Measurements from ENCODE around the gene YIPF3. TPM values are rescaled to one million over a fixed set of nuclear protein-coding genes. Genes with fewer than 3 reads are reported as not detected.

Gene YIPF3
- polyA plus RNA-seq, 4 donors, result 49.0 to 121 (median 71.8) TPM

DNA sequence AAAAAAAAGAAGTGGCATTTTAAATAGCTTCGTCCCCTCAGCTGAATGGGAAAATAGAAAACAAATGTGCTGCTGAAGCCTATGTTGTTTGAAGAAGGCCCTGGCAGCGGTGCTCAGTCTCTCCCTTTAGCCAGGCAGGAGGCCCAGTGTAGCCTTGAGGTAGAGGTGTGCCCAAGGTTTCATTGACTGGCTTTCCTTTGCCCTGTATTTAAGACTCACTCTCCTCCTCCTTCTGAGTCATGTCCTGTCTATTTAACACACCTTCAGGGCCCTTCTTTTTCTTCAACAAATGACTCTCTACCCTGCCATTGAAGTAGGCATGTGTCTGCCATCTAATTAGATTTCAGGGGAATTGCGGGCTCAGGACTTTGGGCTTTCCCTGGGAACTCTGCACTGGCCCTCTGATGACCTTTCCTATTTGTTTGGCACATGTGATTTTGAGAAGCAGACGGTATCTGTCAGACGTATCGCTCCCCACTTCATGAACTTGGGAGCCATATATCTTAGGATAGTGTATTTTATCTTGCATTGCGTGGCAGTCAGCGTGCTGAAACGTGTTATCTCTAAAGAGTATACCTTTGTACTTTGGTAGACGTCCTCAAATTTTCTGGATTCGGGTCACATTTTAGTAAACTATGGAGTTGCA lies 35.0 kb downstream of the YIPF3 start:
- peak; percentile 78 to 80 for DNase-seq
- peaks cover 0 to 28% (median 15%) of the 10 kb centered on the region in 3 donors for H3K4me1 ChIP-seq (ENCODE audit: control insufficient read depth in 3 of 3, insufficient read depth in 2 of 3, low read depth in 1 of 3, low read length in 2 of 3)
- H3K27me3 ChIP-seq (ENCODE audit: control insufficient read depth in 3 of 3, insufficient read depth in 3 of 3, low read length in 3 of 3), result no peaks in the 10 kb centered on the region
- no peak overlapping the region for H3K4me3 ChIP-seq (ENCODE audit: low read depth in 1 of 3, low read length in 3 of 3)
- H3K36me3 ChIP-seq (ENCODE audit: control insufficient read depth in 3 of 3, insufficient read depth in 2 of 3, low read depth in 1 of 3, low read length in 3 of 3), result peaks cover 0 to 12% (median 0%) of the 10 kb centered on the region in 3 donors
- no peaks in the 10 kb centered on the region for H3K9me3 ChIP-seq (ENCODE audit: control insufficient read depth in 2 of 2, insufficient read depth in 1 of 2, low read depth in 1 of 2, low read length in 1 of 2)
- WGBS, 3 donors, result 40 to 70% (median 41%) methylated on average over 11 of the region's 11 CpGs
- H3K27ac ChIP-seq (ENCODE audit: low read depth in 1 of 3, low read length in 2 of 3), result peak overlapping the region; percentile 17 to 78 (median 66)
- no peak for FAIRE-seq

DNA sequence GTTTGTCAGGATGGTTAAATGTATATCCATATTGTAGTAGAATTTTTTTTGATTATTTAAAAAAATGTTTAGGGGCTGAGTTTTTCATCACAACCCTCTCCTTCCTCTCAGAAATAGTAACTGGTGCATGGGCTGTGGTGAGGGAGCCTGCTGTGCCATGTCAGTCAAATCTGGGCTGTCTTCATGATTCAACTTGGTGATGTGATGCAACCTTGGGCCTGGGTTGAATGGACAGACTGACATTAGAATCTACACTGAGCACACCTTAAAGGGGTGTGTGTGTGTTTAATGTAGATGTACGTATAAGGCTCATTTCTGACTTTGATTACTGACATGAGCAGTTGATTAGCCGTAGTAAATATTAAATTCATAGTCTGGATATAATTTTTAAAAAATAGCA lies 35.7 kb downstream of the YIPF3 start:
- H3K27me3 ChIP-seq (ENCODE audit: control insufficient read depth in 3 of 3, insufficient read depth in 3 of 3, low read length in 3 of 3), result no peaks in the 10 kb centered on the region
- H3K27ac ChIP-seq (ENCODE audit: low read depth in 1 of 3, low read length in 2 of 3), result peak overlapping the region in 2 of 3 donors; percentile 63 to 78
- H3K4me1 ChIP-seq (ENCODE audit: control insufficient read depth in 3 of 3, insufficient read depth in 2 of 3, low read depth in 1 of 3, low read length in 2 of 3), result peaks cover 0 to 28% (median 15%) of the 10 kb centered on the region in 3 donors
- DNase-seq (peak in 1 of 2 donors; percentile 17), FAIRE-seq (no peak)
- H3K4me3 ChIP-seq (ENCODE audit: low read depth in 1 of 3, low read length in 3 of 3), result no peak overlapping the region
- peaks cover 0 to 10% (median 0%) of the 10 kb centered on the region in 3 donors for H3K36me3 ChIP-seq (ENCODE audit: control insufficient read depth in 3 of 3, insufficient read depth in 2 of 3, low read depth in 1 of 3, low read length in 3 of 3)
- no peaks in the 10 kb centered on the region for H3K9me3 ChIP-seq (ENCODE audit: control insufficient read depth in 2 of 2, insufficient read depth in 1 of 2, low read depth in 1 of 2, low read length in 1 of 2)
- WGBS, 3 donors, result 82 to 86% (median 85%) methylated on average over 2 of the region's 2 CpGs

DNA sequence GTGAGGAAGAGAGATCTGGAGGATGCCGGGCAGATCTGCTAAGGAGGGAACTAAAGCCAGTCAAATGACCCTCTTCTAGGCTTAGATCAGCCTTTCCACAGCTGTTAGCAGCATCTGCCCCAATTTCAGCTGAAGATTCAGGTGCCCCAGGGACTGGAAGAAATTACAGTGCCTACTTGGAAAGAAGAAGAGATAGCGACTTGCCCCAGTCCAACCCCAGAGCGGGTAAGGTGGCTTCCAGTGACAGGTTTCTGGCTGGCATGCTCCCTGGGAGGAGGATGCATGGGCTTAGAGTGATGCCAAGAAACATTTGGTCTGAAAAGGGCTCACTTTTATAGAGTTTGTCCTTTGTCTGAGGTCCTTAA lies 38.7 kb downstream of the YIPF3 start:
- FAIRE-seq, result no peak
- DNase-seq, result no peak
- H3K36me3 ChIP-seq (ENCODE audit: control insufficient read depth in 3 of 3, insufficient read depth in 2 of 3, low read depth in 1 of 3, low read length in 3 of 3), result peaks cover 0 to 6% (median 0%) of the 10 kb centered on the region in 3 donors
- H3K27ac ChIP-seq (ENCODE audit: low read depth in 1 of 3, low read length in 2 of 3), result peak overlapping the region; percentile 14 to 82 (median 60)
- no peaks in the 10 kb centered on the region for H3K9me3 ChIP-seq (ENCODE audit: control insufficient read depth in 2 of 2, insufficient read depth in 1 of 2, low read depth in 1 of 2, low read length in 1 of 2)
- 8 to 20% (median 9%) methylated on average over 3 of the region's 3 CpGs for WGBS, 3 donors
- peaks cover 0 to 28% (median 15%) of the 10 kb centered on the region in 3 donors for H3K4me1 ChIP-seq (ENCODE audit: control insufficient read depth in 3 of 3, insufficient read depth in 2 of 3, low read depth in 1 of 3, low read length in 2 of 3)
- peak overlapping the region; percentile 53 to 86 (median 83) for H3K4me3 ChIP-seq (ENCODE audit: low read depth in 1 of 3, low read length in 3 of 3)
- no peaks in the 10 kb centered on the region for H3K27me3 ChIP-seq (ENCODE audit: control insufficient read depth in 3 of 3, insufficient read depth in 3 of 3, low read length in 3 of 3)

DNA sequence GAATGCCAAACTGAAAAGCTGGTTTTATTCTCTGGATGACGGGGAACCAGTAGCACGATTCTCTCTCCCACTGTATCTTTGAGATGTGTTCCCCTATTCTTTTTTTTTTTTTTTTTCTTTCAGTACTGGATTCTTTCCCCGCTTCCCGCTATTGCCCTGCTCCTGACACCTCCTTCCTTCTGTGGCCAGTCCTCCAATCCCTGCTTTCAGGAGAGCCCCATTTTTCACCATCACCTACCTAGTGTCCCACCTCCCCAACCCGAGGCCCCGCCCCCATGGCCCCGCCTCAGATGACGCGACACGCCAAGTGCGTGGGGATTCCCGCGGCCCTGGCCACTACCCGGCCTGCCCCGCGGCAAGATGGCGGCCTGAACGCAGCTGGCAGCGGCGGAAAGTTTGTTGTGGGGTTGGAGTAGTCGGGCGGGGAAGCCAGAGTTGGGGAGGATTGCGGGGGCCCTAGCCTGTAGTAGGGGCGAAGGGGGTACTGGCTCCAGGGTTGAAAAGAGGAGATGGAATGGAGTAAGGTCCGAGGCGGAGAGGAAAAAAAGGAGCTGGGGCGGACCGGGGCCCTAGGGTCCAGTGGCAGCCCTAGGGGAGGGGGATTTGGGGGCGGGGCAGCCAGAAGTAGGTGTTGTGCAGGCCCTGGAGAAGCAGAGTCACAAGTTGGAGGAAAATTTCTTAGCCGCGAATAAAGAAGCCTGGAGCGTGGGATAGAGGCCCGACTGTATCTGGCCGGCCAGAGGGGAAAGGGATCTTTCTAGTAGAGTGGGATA lies 39.3 kb downstream of the YIPF3 start, which contains the start of gene TJAP1:
TJAP1 (plus strand) TSS at position 336 of the 773 bp plus-strand sequence. CDS start 21,432 bp downstream, outside the sequence.
- FAIRE-seq, result no peak

DNA sequence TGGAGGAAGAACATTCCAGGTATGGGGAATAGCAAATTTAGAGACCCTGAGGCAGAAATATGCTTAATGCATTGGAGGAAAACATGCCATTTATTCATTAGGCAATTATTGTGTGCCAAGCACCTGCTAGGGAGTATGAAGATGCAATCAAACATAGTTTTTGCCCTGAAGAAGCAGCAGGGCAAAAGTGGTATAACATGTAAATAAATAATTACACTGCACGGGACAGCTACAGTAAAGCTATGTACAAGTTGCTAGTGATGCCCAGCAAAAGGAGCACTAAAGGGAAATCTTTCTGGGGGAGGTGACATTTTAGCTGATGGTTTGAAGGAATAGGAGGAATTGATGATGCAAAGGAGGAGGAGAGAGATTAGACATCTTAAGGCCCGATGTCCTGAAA lies 40.0 kb downstream of the YIPF3 start:
- peak overlapping the region in 1 of 3 donors; percentile 15 for H3K27ac ChIP-seq (ENCODE audit: low read depth in 1 of 3, low read length in 2 of 3)
- no peaks in the 10 kb centered on the region for H3K9me3 ChIP-seq (ENCODE audit: control insufficient read depth in 2 of 2, insufficient read depth in 1 of 2, low read depth in 1 of 2, low read length in 1 of 2)
- H3K4me3 ChIP-seq (ENCODE audit: low read depth in 1 of 3, low read length in 3 of 3), result peak overlapping the region in 1 of 3 donors; percentile 53
- peaks cover 0 to 3% (median 0%) of the 10 kb centered on the region in 3 donors for H3K36me3 ChIP-seq (ENCODE audit: control insufficient read depth in 3 of 3, insufficient read depth in 2 of 3, low read depth in 1 of 3, low read length in 3 of 3)
- peak in 1 of 2 donors; percentile 29 for DNase-seq
- FAIRE-seq, result no peak
- H3K27me3 ChIP-seq (ENCODE audit: control insufficient read depth in 3 of 3, insufficient read depth in 3 of 3, low read length in 3 of 3), result no peaks in the 10 kb centered on the region
- 10 to 31% (median 17%) methylated on average over 2 of the region's 2 CpGs for WGBS, 3 donors
- H3K4me1 ChIP-seq (ENCODE audit: control insufficient read depth in 3 of 3, insufficient read depth in 2 of 3, low read depth in 1 of 3, low read length in 2 of 3), result peaks cover 0 to 22% (median 8%) of the 10 kb centered on the region in 3 donors

More for the DNA sequence above, 39.3 kb downstream of the YIPF3 start, which contains the start of gene TJAP1:
- no peaks in the 10 kb centered on the region for H3K27me3 ChIP-seq (ENCODE audit: control insufficient read depth in 3 of 3, insufficient read depth in 3 of 3, low read length in 3 of 3)
- H3K9me3 ChIP-seq (ENCODE audit: control insufficient read depth in 2 of 2, insufficient read depth in 1 of 2, low read depth in 1 of 2, low read length in 1 of 2), result no peaks in the 10 kb centered on the region
- WGBS, 3 donors, result 1% methylated on average over 30 to 34 of the region's 34 CpGs
- H3K4me3 ChIP-seq (ENCODE audit: low read depth in 1 of 3, low read length in 3 of 3), result peak within 1 kb of the TSS; percentile 53 to 86 (median 83)
- peak; percentile 88 to 95 for DNase-seq
- peaks cover 0 to 25% (median 10%) of the 10 kb centered on the region in 3 donors for H3K4me1 ChIP-seq (ENCODE audit: control insufficient read depth in 3 of 3, insufficient read depth in 2 of 3, low read depth in 1 of 3, low read length in 2 of 3)
- peak within 1 kb of the TSS; percentile 14 to 82 (median 60) for H3K27ac ChIP-seq (ENCODE audit: low read depth in 1 of 3, low read length in 2 of 3)
- H3K36me3 ChIP-seq (ENCODE audit: control insufficient read depth in 3 of 3, insufficient read depth in 2 of 3, low read depth in 1 of 3, low read length in 3 of 3), result peaks cover 0 to 3% (median 0%) of the 10 kb centered on the region in 3 donors

DNA sequence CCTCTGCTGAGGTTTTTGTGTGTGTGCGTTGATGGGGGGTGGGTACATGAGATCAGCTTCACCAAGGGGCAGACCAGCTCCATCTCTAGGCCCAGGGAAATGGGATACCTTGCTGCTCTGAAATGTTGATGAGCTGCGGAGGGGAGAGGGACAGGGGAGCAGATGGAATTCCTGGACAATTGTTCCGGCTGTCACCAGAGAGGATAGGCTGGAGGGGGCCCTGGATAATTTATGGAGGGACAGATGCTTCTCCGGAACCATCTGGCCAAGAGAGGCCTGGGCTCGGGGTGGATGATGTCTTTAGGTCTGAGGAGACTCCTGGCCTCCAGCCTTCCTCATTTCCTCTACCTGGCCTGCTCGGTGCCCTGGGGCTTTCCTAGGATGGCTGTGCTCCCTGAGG lies 41.2 kb downstream of the YIPF3 start:
- Histone ChIP-seq H3K27me3 (ENCODE audit: control insufficient read depth in 3 of 3, insufficient read depth in 3 of 3, low read length in 3 of 3) (no peaks in the 10 kb centered on the region), H3K4me3 (ENCODE audit: low read depth in 1 of 3, low read length in 3 of 3) (no peak overlapping the region), H3K36me3 (ENCODE audit: control insufficient read depth in 3 of 3, insufficient read depth in 2 of 3, low read depth in 1 of 3, low read length in 3 of 3) (peaks cover 0 to 3% (median 0%) of the 10 kb centered on the region in 3 donors), H3K4me1 (ENCODE audit: control insufficient read depth in 3 of 3, insufficient read depth in 2 of 3, low read depth in 1 of 3, low read length in 2 of 3) (peaks cover 0 to 12% (median 6%) of the 10 kb centered on the region in 3 donors), H3K9me3 (ENCODE audit: control insufficient read depth in 2 of 2, insufficient read depth in 1 of 2, low read depth in 1 of 2, low read length in 1 of 2) (no peaks in the 10 kb centered on the region), H3K27ac (ENCODE audit: low read depth in 1 of 3, low read length in 2 of 3) (no peak overlapping the region)
- FAIRE-seq (no peak), DNase-seq (no peak)
- 82 to 94% (median 91%) methylated on average over 6 of the region's 6 CpGs for WGBS, 3 donors

DNA sequence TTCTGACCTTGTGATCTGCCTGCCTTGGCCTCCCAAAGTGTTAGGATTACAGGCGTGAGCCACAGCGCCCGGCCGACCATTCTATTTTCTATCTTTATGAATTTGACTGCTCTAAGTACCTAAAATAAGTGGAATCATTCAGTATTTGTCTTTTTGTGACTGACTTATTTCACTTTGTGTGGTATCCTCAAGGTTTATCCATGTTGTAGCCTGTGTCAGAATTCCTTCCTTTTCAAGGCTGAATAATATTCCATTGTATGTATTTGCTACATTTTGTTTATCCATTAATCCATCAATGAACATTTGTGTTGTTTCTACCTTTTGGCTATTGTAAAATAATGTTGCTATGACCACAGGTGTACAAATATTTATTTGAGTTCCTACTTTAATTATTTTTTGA lies 44.2 kb downstream of the YIPF3 start:
- FAIRE-seq (no peak), DNase-seq (no peak)
- Histone ChIP-seq H3K36me3 (ENCODE audit: control insufficient read depth in 3 of 3, insufficient read depth in 2 of 3, low read depth in 1 of 3, low read length in 3 of 3) (no peaks in the 10 kb centered on the region), H3K27ac (ENCODE audit: low read depth in 1 of 3, low read length in 2 of 3) (no peak overlapping the region), H3K4me1 (ENCODE audit: control insufficient read depth in 3 of 3, insufficient read depth in 2 of 3, low read depth in 1 of 3, low read length in 2 of 3) (no peaks in the 10 kb centered on the region), H3K4me3 (ENCODE audit: low read depth in 1 of 3, low read length in 3 of 3) (no peak overlapping the region), H3K27me3 (ENCODE audit: control insufficient read depth in 3 of 3, insufficient read depth in 3 of 3, low read length in 3 of 3) (no peaks in the 10 kb centered on the region), H3K9me3 (ENCODE audit: control insufficient read depth in 2 of 2, insufficient read depth in 1 of 2, low read depth in 1 of 2, low read length in 1 of 2) (no peaks in the 10 kb centered on the region)
- WGBS, 3 donors, result 94 to 100% (median 97%) methylated on average over 4 of the region's 4 CpGs

DNA sequence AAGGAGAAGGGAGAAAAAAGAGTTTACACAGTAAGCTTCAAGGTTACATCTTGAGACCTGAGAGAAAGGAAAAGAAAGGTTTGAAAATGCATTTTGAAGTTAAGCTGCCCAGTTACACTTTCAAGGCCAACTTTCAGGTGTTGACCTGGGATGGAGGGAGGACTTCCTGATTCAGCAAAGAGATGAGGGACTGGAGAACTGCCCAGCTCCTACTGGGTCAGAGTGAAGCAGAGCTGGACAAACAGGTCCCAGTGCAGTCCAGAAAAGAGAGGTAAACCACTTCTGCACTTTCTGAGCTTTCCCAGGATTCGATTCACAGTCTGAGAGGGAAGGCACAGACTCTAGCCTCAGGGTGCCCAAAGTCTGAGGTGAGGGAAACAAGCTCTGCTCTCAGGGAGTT lies 45.3 kb downstream of the YIPF3 start:
- no peak for FAIRE-seq
- H3K4me1 ChIP-seq (ENCODE audit: control insufficient read depth in 3 of 3, insufficient read depth in 2 of 3, low read depth in 1 of 3, low read length in 2 of 3), result no peaks in the 10 kb centered on the region

More for the DNA sequence above, 45.3 kb downstream of the YIPF3 start:
- Histone ChIP-seq H3K27ac (ENCODE audit: low read depth in 1 of 3, low read length in 2 of 3) (no peak overlapping the region), H3K9me3 (ENCODE audit: control insufficient read depth in 2 of 2, insufficient read depth in 1 of 2, low read depth in 1 of 2, low read length in 1 of 2) (no peaks in the 10 kb centered on the region), H3K27me3 (ENCODE audit: control insufficient read depth in 3 of 3, insufficient read depth in 3 of 3, low read length in 3 of 3) (no peaks in the 10 kb centered on the region), H3K4me3 (ENCODE audit: low read depth in 1 of 3, low read length in 3 of 3) (no peak overlapping the region), H3K36me3 (ENCODE audit: control insufficient read depth in 3 of 3, insufficient read depth in 2 of 3, low read depth in 1 of 3, low read length in 3 of 3) (no peaks in the 10 kb centered on the region)
- WGBS, 3 donors, result 53 to 67% (median 62%) methylated on average over 1 of the region's 1 CpG
- DNase-seq, result no peak
